ENCODE results near the gene LRPPRC. TPM values are rescaled to one million over a fixed set of nuclear protein-coding genes. Genes with fewer than 3 reads are reported as not detected.
A peak's percentile ranks its signal among the peaks of the same experiment; 100 is the strongest.

LRPPRC gene
- total RNA-seq, 1 donor from 2014 or later = 131 TPM

DNA sequence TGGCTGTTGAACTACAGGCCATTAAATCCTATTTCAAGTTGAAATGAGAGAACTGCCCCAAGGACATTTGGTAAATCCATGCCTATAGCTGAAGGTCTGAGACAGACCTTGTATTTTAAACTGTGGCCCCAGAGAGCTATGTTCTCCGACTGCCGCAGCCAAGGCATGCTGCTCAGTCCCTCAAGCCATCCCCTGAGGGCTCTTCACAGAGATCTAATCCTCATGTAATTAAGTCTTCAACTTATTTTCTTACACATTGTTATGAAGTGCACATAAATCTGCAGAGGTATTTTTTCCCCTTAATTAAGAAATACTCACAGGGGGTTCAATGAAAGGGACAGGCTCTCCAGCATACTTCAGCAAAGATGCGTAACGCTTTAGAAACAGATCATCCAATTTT lies 106.4 kb downstream of the LRPPRC start:
- Mint-ChIP-seq H3K27ac (ENCODE audit: unreplicated experiment) (peak overlapping the region; percentile 3), H3K27me3 (ENCODE audit: low read depth) (no peaks in the 10 kb centered on the region), H3K4me1 (no peaks in the 10 kb centered on the region), H3K36me3 (ENCODE audit: low read depth) (peaks cover 39% of the 10 kb centered on the region), H3K4me3 (no peak overlapping the region), H3K9me3 (no peaks in the 10 kb centered on the region)
- DNase-seq (ENCODE audit: low read depth, low spot score) = no peak
- TF ChIP-seq, protein P1, sequence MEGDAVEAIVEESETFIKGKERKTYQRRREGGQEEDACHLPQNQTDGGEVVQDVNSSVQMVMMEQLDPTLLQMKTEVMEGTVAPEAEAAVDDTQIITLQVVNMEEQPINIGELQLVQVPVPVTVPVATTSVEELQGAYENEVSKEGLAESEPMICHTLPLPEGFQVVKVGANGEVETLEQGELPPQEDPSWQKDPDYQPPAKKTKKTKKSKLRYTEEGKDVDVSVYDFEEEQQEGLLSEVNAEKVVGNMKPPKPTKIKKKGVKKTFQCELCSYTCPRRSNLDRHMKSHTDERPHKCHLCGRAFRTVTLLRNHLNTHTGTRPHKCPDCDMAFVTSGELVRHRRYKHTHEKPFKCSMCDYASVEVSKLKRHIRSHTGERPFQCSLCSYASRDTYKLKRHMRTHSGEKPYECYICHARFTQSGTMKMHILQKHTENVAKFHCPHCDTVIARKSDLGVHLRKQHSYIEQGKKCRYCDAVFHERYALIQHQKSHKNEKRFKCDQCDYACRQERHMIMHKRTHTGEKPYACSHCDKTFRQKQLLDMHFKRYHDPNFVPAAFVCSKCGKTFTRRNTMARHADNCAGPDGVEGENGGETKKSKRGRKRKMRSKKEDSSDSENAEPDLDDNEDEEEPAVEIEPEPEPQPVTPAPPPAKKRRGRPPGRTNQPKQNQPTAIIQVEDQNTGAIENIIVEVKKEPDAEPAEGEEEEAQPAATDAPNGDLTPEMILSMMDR (conservative IDR thresholded peaks at IDR 0.05) = no peak

DNA sequence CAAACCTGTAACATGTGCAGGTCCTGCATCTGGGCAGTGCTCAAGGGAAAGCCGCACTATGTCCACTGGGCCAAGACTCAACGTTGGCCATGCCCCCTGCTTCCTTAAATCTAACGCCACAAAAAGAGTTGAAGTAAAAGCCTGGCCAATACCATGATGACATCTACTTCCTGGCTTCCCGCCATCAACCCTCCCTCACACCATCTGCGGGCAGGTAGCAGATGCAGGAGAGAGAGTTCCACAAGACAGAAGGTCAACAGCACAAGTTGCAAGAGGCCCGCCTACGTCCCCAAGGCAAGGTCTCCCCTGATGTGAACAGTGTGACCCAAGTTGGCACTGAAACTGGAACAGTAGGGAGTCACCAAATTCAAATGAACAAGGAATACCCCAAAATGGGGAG lies 108.6 kb downstream of the LRPPRC start:
- Mint-ChIP-seq H3K27ac (ENCODE audit: unreplicated experiment) (no peak overlapping the region), H3K27me3 (ENCODE audit: low read depth) (no peaks in the 10 kb centered on the region), H3K4me1 (no peaks in the 10 kb centered on the region), H3K4me3 (no peak overlapping the region), H3K36me3 (ENCODE audit: low read depth) (peaks cover 26% of the 10 kb centered on the region), H3K9me3 (no peaks in the 10 kb centered on the region)
- DNase-seq (ENCODE audit: low read depth, low spot score) = no peak
- TF ChIP-seq, protein P1 (conservative IDR thresholded peaks at IDR 0.05) = no peak

GRCh38 chr2:43885132-43885632 lies 110.6 kb downstream of the LRPPRC start:
- no peaks in the 10 kb centered on the region for H3K27me3 Mint-ChIP-seq (ENCODE audit: low read depth)
- no peaks in the 10 kb centered on the region for H3K4me1 Mint-ChIP-seq
- peaks cover 19% of the 10 kb centered on the region for H3K36me3 Mint-ChIP-seq (ENCODE audit: low read depth)
- no peak for DNase-seq (ENCODE audit: low read depth, low spot score)
- H3K9me3 Mint-ChIP-seq = no peaks in the 10 kb centered on the region
- H3K4me3 Mint-ChIP-seq = no peak overlapping the region
- TF ChIP-seq, protein P1 (conservative IDR thresholded peaks at IDR 0.05) = no peak
- no peak overlapping the region for H3K27ac Mint-ChIP-seq (ENCODE audit: unreplicated experiment)

GRCh38 chr2:43884689-43885088 lies 111.1 kb downstream of the LRPPRC start:
- DNase-seq (ENCODE audit: low read depth, low spot score) = no peak
- Mint-ChIP-seq H3K4me1 (no peaks in the 10 kb centered on the region), H3K36me3 (ENCODE audit: low read depth) (peaks cover 15% of the 10 kb centered on the region), H3K9me3 (no peaks in the 10 kb centered on the region), H3K27me3 (ENCODE audit: low read depth) (no peaks in the 10 kb centered on the region), H3K4me3 (no peak overlapping the region), H3K27ac (ENCODE audit: unreplicated experiment) (no peak overlapping the region)
- TF ChIP-seq, protein P1 (conservative IDR thresholded peaks at IDR 0.05) = no peak

- Mint-ChIP-seq H3K9me3 (no peaks in the 10 kb centered on the region), H3K4me3 (no peak overlapping the region), H3K4me1 (peaks cover 6% of the 10 kb centered on the region), H3K27ac (ENCODE audit: unreplicated experiment) (no peak overlapping the region), H3K27me3 (ENCODE audit: low read depth) (no peaks in the 10 kb centered on the region), H3K36me3 (ENCODE audit: low read depth) (peaks cover 2% of the 10 kb centered on the region)
- DNase-seq (ENCODE audit: low read depth, low spot score) = no peak
- TF ChIP-seq, protein P1 (conservative IDR thresholded peaks at IDR 0.05) = no peak
Observed at GRCh38 chr2:43882312-43882711, 113.5 kb downstream of the LRPPRC start.
